Measurements from ENCODE around the gene GGT7.
A peak's percentile ranks its signal among the peaks of the same experiment; 100 is the strongest.

The GGT7 gene

GRCh38 chr20:34829191-34829590 is 43.5 kb downstream of the GGT7 start:
- TF ChIP-seq CTCF (IDR thresholded peaks at IDR 0.05), result no peak

- no peak for TF ChIP-seq CTCF (IDR thresholded peaks at IDR 0.05)
These were observed 46.9 kb downstream of the GGT7 start, which contains the start of gene NCOA6 for GRCh38 chr20:34825530-34826362. TSS of gene NCOA6 (minus strand) at chr20:34825651. CDS start at chr20:34782355, 43,296 bp downstream.

- TF ChIP-seq CTCF (IDR thresholded peaks at IDR 0.05), result peak; percentile 11; the same call in 1 of the 2 replicates
These were observed 47.7 kb downstream of the GGT7 start for GRCh38 chr20:34824806-34825529.

- no peak for TF ChIP-seq CTCF (IDR thresholded peaks at IDR 0.05)
These were observed 48.2 kb downstream of the GGT7 start for GRCh38 chr20:34824452-34824805.

- no peak for TF ChIP-seq CTCF (IDR thresholded peaks at IDR 0.05)
These were observed 48.6 kb downstream of the GGT7 start for GRCh38 chr20:34824026-34824425.

GRCh38 chr20:34820805-34821578 is 51.7 kb downstream of the GGT7 start:
- no peak for TF ChIP-seq CTCF (IDR thresholded peaks at IDR 0.05)

- no peak for TF ChIP-seq CTCF (IDR thresholded peaks at IDR 0.05)
These were observed 54.9 kb downstream of the GGT7 start for GRCh38 chr20:34817801-34818200.

Data from LNCAP (cell line).